T-cell (primary cell): ENCODE data around the gene SLC16A7. TPM values are rescaled to one million over a fixed set of nuclear protein-coding genes. Genes with fewer than 3 reads are reported as not detected.

Experiments used
- ATAC-seq, 4 experiments: fragments of 200-7000 bp in 3 of 4; fragments of 150-1000 bp in 1 of 4; cut with Tn5 transposase; replicated peaks in 1 of 4; 1 replicate in 3 of 4; 2 replicates in 1 of 4; pipeline ENCODE4 v1.10.0; 2021; ENCODE audit warnings: moderate library complexity in 3 of 4, mild to moderate bottlenecking in 2 of 4, moderate number of reproducible peaks in 1 of 4
- CTCF ChIA-PET, 2 donors: fragments of 300-600 bp; sonication (Branson Sonifier 250); formaldehyde crosslinking; loops; one replicate each; lab custom pipeline; 2022; ENCODE audit warnings: antibody characterized with exemption in 2 of 2; lab: Charles Lee
- POLR2A ChIA-PET, 2 donors: fragments of 300-600 bp; sonication (Branson Sonifier 250); formaldehyde crosslinking; loops; one replicate each; lab custom pipeline; 2022; ENCODE audit warnings: antibody characterized with exemption in 2 of 2; lab: Charles Lee
- DNase-seq, 35 experiments: peaks; one replicate each; pipeline versions ENCODE4 v3.0.0 to v3.0.0-alpha.2; 2013 to 2023
- H3K27ac ChIP-seq: one replicate; pipeline ENCODE4 v1.5.1; 2013; ENCODE audit warnings: low read length
- H3K27me3 ChIP-seq, 2 experiments: replicated peaks in 1 of 2; 1 replicate in 1 of 2; 2 replicates in 1 of 2; pipeline versions ENCODE4 v1.6.1 to v1.7.0; 2013; ENCODE audit warnings: low read length in 1 of 2, mixed read lengths in 1 of 2; ENCODE audit not compliant: control insufficient read depth in 2 of 2, insufficient read depth in 2 of 2; ENCODE audit errors: extremely low read depth in 1 of 2
- H3K36me3 ChIP-seq, 2 donors: 1 replicate in 1 of 2; 2 replicates in 1 of 2; pipeline versions ENCODE4 v1.6.1 to v1.7.0; 2013; ENCODE audit warnings: low read length in 1 of 2; ENCODE audit not compliant: control insufficient read depth in 2 of 2, insufficient read depth in 1 of 2; ENCODE audit errors: extremely low read depth in 1 of 2
- H3K4me1 ChIP-seq, 2 experiments: 1 replicate in 1 of 2; 2 replicates in 1 of 2; pipeline versions ENCODE4 v1.6.1 to v1.7.0; 2013; ENCODE audit warnings: low read length in 2 of 2, mixed read lengths in 1 of 2; ENCODE audit not compliant: insufficient read depth in 2 of 2, control insufficient read depth in 1 of 2; ENCODE audit errors: extremely low read depth in 1 of 2
- H3K4me3 ChIP-seq, 2 donors: 1 replicate in 1 of 2; 2 replicates in 1 of 2; pipeline versions ENCODE4 v1.5.1 to v1.7.0; 2013; ENCODE audit warnings: mild to moderate bottlenecking in 2 of 2, low read length in 1 of 2, moderate library complexity in 1 of 2; ENCODE audit not compliant: control insufficient read depth in 1 of 2; ENCODE audit errors: extremely low read depth in 1 of 2
- H3K9me3 ChIP-seq: 2 replicates; pipeline ENCODE4 v1.7.0; 2013
- H3K27ac Mint-ChIP-seq, 2 donors: one replicate each; pipeline ENCODE4 v1.8.0; 2020 to 2021; ENCODE audit warnings: mild to moderate bottlenecking in 2 of 2, mixed read lengths in 2 of 2
- H3K27me3 Mint-ChIP-seq, 2 donors: one replicate each; pipeline ENCODE4 v1.8.0; 2021 to 2022; ENCODE audit warnings: mixed read lengths in 2 of 2
- H3K36me3 Mint-ChIP-seq: one replicate; pipeline ENCODE4 v1.8.0; 2021; ENCODE audit warnings: mixed read lengths
- H3K4me1 Mint-ChIP-seq, 3 donors: one replicate each; pipeline ENCODE4 v1.8.0; 2020 to 2022; ENCODE audit warnings: mixed read lengths in 3 of 3, mild to moderate bottlenecking in 1 of 3
- H3K4me3 Mint-ChIP-seq, 3 donors: one replicate each; pipeline ENCODE4 v1.8.0; 2020 to 2022; ENCODE audit warnings: mild to moderate bottlenecking in 3 of 3, mixed read lengths in 3 of 3, moderate library complexity in 3 of 3
- H3K9me3 Mint-ChIP-seq, 3 donors: one replicate each; pipeline ENCODE4 v1.8.0; 2020 to 2022; ENCODE audit warnings: mixed read lengths in 3 of 3
- whole genome bisulfite sequencing: methylation state at CpG from one replicate; pipeline ENCODE4 v1.1.5; 2013; ENCODE audit warnings: missing lambda C conversion rate; ENCODE audit not compliant: insufficient coverage; 5-methylcytosine and 5-hydroxymethylcytosine counted together
- total RNA-seq, 35 experiments: library from RNA in 6 of 35; stranded (reverse) in 6 of 35; fragments of 120-200 nt in 1 of 35; gene quantifications; one replicate each; pipeline versions ENCODE4 v1.2.1 to v1.2.4 and lab custom pipeline; 2013 to 2026

Gene SLC16A7
- total RNA-seq, 5 donors from 2014 or later (not counting 1 experiment from before 2014, with no cell fraction given), result 43.3 to 54.6 (median 49.4) TPM

GRCh38 chr12:59665701-59666100 is 69.9 kb downstream of the SLC16A7 start:
- Mint-ChIP-seq H3K36me3 (peaks cover 59% of the 10 kb centered on the region), H3K4me1 (peaks cover 50 to 56% (median 50%) of the 10 kb centered on the region in 3 donors), H3K27me3 (no peaks in the 10 kb centered on the region), H3K4me3 (no peak overlapping the region), H3K27ac (no peak overlapping the region), H3K9me3 (peaks cover 11 to 18% (median 14%) of the 10 kb centered on the region in 3 donors)
- ATAC-seq, result no peak
- ChIA-PET CTCF (no interaction called here), POLR2A (interaction anchor here in 1 of 2 donors (0.7 kb wide), 1 partner anchor 85 kb away, joined by 3 read pairs; no protein-coding TSS in a partner anchor)
- no peak for DNase-seq
- Histone ChIP-seq H3K4me3 (no peak overlapping the region), H3K9me3 (peaks cover 4% of the 10 kb centered on the region), H3K36me3 (peaks cover 0 to 5% of the 10 kb centered on the region in 2 donors), H3K4me1 (no peaks in the 10 kb centered on the region), H3K27ac (no peak overlapping the region), H3K27me3 (no peaks in the 10 kb centered on the region)
- no CpG with 5 or more reads among the region's 2 CpGs for WGBS

- peaks cover 56% of the 10 kb centered on the region for H3K36me3 Mint-ChIP-seq
- no CpG with 5 or more reads among the region's 2 CpGs for WGBS
- H3K4me1 Mint-ChIP-seq, result peaks cover 37 to 49% (median 42%) of the 10 kb centered on the region in 3 donors
These were observed 72.8 kb downstream of the SLC16A7 start for GRCh38 chr12:59668674-59669073.

DNA sequence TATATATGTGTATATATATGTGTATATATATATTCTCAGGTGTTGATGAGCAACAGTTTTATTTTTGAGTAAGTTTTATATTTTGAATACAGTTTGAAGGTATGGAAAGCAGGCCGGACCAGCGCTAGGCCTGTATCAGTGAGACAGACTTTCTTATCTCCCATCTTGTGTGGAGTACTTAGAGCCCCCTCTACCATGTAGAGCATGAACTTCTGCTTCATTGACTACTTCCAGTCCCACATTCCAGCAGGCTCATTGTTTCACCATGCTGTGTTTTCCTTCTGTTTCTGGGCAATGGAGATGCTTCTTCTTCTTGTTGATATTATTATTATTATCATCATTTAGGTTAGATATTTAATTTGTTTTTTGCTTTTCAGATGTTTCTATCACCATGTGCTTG is 76.4 kb downstream of the SLC16A7 start:
- no CpG with 5 or more reads among the region's 2 CpGs for WGBS
- H3K27me3 ChIP-seq, result no peaks in the 10 kb centered on the region
- no peak overlapping the region for H3K27ac ChIP-seq
- no peaks in the 10 kb centered on the region for H3K4me1 ChIP-seq
- no peaks in the 10 kb centered on the region for H3K27me3 Mint-ChIP-seq
- no peak overlapping the region for H3K4me3 ChIP-seq
- H3K4me3 Mint-ChIP-seq, result no peak overlapping the region
- POLR2A ChIA-PET, result no interaction called here
- H3K4me1 Mint-ChIP-seq, result peaks cover 38 to 50% (median 45%) of the 10 kb centered on the region in 3 donors
- peaks cover 0 to 5% of the 10 kb centered on the region in 2 donors for H3K36me3 ChIP-seq
- H3K9me3 Mint-ChIP-seq, result peaks cover 2 to 4% (median 3%) of the 10 kb centered on the region in 3 donors
- H3K36me3 Mint-ChIP-seq, result peaks cover 47% of the 10 kb centered on the region
- no peak overlapping the region for H3K27ac Mint-ChIP-seq
- DNase-seq, result no peak
- CTCF ChIA-PET, result no interaction called here
- no peak for ATAC-seq
- H3K9me3 ChIP-seq, result peaks cover 2% of the 10 kb centered on the region

More at GRCh38 chr12:59668674-59669073, 72.8 kb downstream of the SLC16A7 start:
- no peak overlapping the region for H3K4me3 Mint-ChIP-seq
- H3K36me3 ChIP-seq, result peaks cover 0 to 5% of the 10 kb centered on the region in 2 donors
- no peaks in the 10 kb centered on the region for H3K27me3 ChIP-seq
- no peak overlapping the region for H3K4me3 ChIP-seq
- ChIA-PET POLR2A (no interaction called here), CTCF (no interaction called here)
- no peak overlapping the region for H3K27ac Mint-ChIP-seq
- DNase-seq, result no peak
- no peak for ATAC-seq
- no peaks in the 10 kb centered on the region for H3K4me1 ChIP-seq
- peaks cover 11 to 18% (median 14%) of the 10 kb centered on the region in 3 donors for H3K9me3 Mint-ChIP-seq
- no peaks in the 10 kb centered on the region for H3K27me3 Mint-ChIP-seq
- H3K9me3 ChIP-seq, result peaks cover 4% of the 10 kb centered on the region
- no peak overlapping the region for H3K27ac ChIP-seq

- Mint-ChIP-seq H3K27me3 (no peaks in the 10 kb centered on the region), H3K36me3 (peaks cover 41% of the 10 kb centered on the region), H3K27ac (no peak overlapping the region), H3K4me1 (peaks cover 27 to 39% (median 32%) of the 10 kb centered on the region in 3 donors), H3K9me3 (peaks cover 0 to 4% (median 2%) of the 10 kb centered on the region in 3 donors), H3K4me3 (no peak overlapping the region)
- DNase-seq, result no peak
- Histone ChIP-seq H3K27me3 (no peaks in the 10 kb centered on the region), H3K27ac (no peak overlapping the region), H3K36me3 (peaks cover 0 to 5% of the 10 kb centered on the region in 2 donors), H3K9me3 (no peaks in the 10 kb centered on the region), H3K4me1 (peaks cover 0 to 5% of the 10 kb centered on the region in 2 experiments), H3K4me3 (no peak overlapping the region)
- ATAC-seq, result no peak
- ChIA-PET CTCF (no interaction called here), POLR2A (no interaction called here)
- whole genome bisulfite sequencing, result no CpG with 5 or more reads among the region's 1 CpG
These were observed 79.6 kb downstream of the SLC16A7 start for GRCh38 chr12:59675461-59675860.

GRCh38 chr12:59677857-59678256 is 82.0 kb downstream of the SLC16A7 start:
- Mint-ChIP-seq H3K27me3 (no peaks in the 10 kb centered on the region), H3K4me1 (peaks cover 32 to 45% (median 41%) of the 10 kb centered on the region in 3 donors), H3K4me3 (no peak overlapping the region), H3K36me3 (peaks cover 49% of the 10 kb centered on the region), H3K27ac (no peak overlapping the region), H3K9me3 (peaks cover 0 to 4% (median 2%) of the 10 kb centered on the region in 3 donors)
- no peak for DNase-seq
- WGBS, result 33% methylated on average over 1 of the region's 3 CpGs
- ChIA-PET CTCF (no interaction called here), POLR2A (no interaction called here)
- peaks cover 0 to 5% of the 10 kb centered on the region in 2 donors for H3K36me3 ChIP-seq
- H3K4me3 ChIP-seq, result no peak overlapping the region
- H3K9me3 ChIP-seq, result no peaks in the 10 kb centered on the region
- no peak for ATAC-seq
- peaks cover 0 to 5% of the 10 kb centered on the region in 2 experiments for H3K4me1 ChIP-seq
- no peaks in the 10 kb centered on the region for H3K27me3 ChIP-seq
- H3K27ac ChIP-seq, result no peak overlapping the region

- ChIA-PET POLR2A (no interaction called here), CTCF (interaction anchor here in 1 of 2 donors (0.5 kb wide), 1 partner anchor 504 kb away, joined by 12 read pairs; no protein-coding TSS in a partner anchor)
- Mint-ChIP-seq H3K9me3 (peaks cover 0 to 4% (median 2%) of the 10 kb centered on the region in 3 donors), H3K27ac (no peak overlapping the region), H3K36me3 (peaks cover 47% of the 10 kb centered on the region), H3K4me1 (peaks cover 38 to 49% (median 48%) of the 10 kb centered on the region in 3 donors), H3K4me3 (no peak overlapping the region), H3K27me3 (no peaks in the 10 kb centered on the region)
- no peak for ATAC-seq
- 100% methylated on average over 5 of the region's 5 CpGs for WGBS
- H3K9me3 ChIP-seq, result no peaks in the 10 kb centered on the region
- peaks cover 0 to 5% of the 10 kb centered on the region in 2 donors for H3K36me3 ChIP-seq
- H3K27ac ChIP-seq, result no peak overlapping the region
- DNase-seq, result no peak
- no peak overlapping the region for H3K4me3 ChIP-seq
- no peaks in the 10 kb centered on the region for H3K27me3 ChIP-seq
- peaks cover 0 to 5% of the 10 kb centered on the region in 2 experiments for H3K4me1 ChIP-seq
These were observed 83.1 kb downstream of the SLC16A7 start for GRCh38 chr12:59678759-59679411.
